HepG2 (cell line): ENCODE results near the gene ENO2. TPM values are rescaled to one million over a fixed set of nuclear protein-coding genes. Genes with fewer than 3 reads are reported as not detected.

Source experiments
- AGO2 ChIP-seq: fragments of 200-400 bp; formaldehyde crosslinking; optimal IDR thresholded peaks from 2 replicates; pipeline ENCODE3; 2017; ENCODE audit warnings: mild to moderate bottlenecking, low read depth, low read length, moderate library complexity
- ATF2 ChIP-seq: sonication (generic); formaldehyde crosslinking; IDR thresholded peaks from 2 replicates; pipeline ENCODE4 v1.4.0; 2020; ENCODE audit warnings: missing genetic modification reagents
- CSRNP2 ChIP-seq: sonication (generic); formaldehyde crosslinking; conservative IDR thresholded peaks from 2 replicates; pipeline ENCODE4 v1.8.0; 2022; ENCODE audit warnings: low read depth, missing genetic modification reagents
- EED ChIP-seq: sonication (generic); formaldehyde crosslinking; IDR thresholded peaks from 2 replicates; pipeline ENCODE4 v1.5.0; 2020; ENCODE audit warnings: mild to moderate bottlenecking, missing genetic modification reagents
- GLI4 ChIP-seq: sonication (generic); formaldehyde crosslinking; IDR thresholded peaks from 2 replicates; pipeline ENCODE4 v1.5.1; 2020; ENCODE audit warnings: missing genetic modification reagents, mild to moderate bottlenecking, moderate library complexity, borderline replicate concordance
- HDAC1 ChIP-seq: sonication (generic); formaldehyde crosslinking; IDR thresholded peaks from 2 replicates; pipeline ENCODE4 v1.5.1; 2020; ENCODE audit warnings: mild to moderate bottlenecking, missing genetic modification reagents
- HNRNPLL ChIP-seq: fragments of 200-400 bp; formaldehyde crosslinking; IDR thresholded peaks from 2 replicates; pipeline ENCODE4 v1.6.1; 2017; ENCODE audit warnings: mild to moderate bottlenecking, low read depth, low read length; ENCODE audit not compliant: poor library complexity, severe bottlenecking
- IRF2 ChIP-seq: IDR thresholded peaks from 2 replicates; pipeline ENCODE4 v1.6.1; 2018; ENCODE audit warnings: missing genetic modification reagents, missing compliant biosample characterization
- MXI1 ChIP-seq: IDR thresholded peaks from 3 replicates; pipeline ENCODE4 v1.6.1; 2012; ENCODE audit warnings: low read depth, low read length, inconsistent platforms, borderline replicate concordance
- NR2F2 ChIP-seq: IDR thresholded peaks from 2 replicates; pipeline ENCODE4 v1.6.1; 2012; ENCODE audit warnings: low read depth, inconsistent platforms, borderline replicate concordance
- PRDM4 ChIP-seq: sonication (generic); formaldehyde crosslinking; IDR thresholded peaks from 2 replicates; pipeline ENCODE4 v1.9.0; 2021; ENCODE audit warnings: missing genetic modification reagents, borderline replicate concordance
- RAD21 ChIP-seq: fragments of 450-650 bp; formaldehyde crosslinking; IDR thresholded peaks from 2 replicates; pipeline ENCODE4 v1.5.0; 2020; ENCODE audit warnings: mild to moderate bottlenecking
- RARG ChIP-seq: sonication (generic); formaldehyde crosslinking; IDR thresholded peaks from 2 replicates; pipeline ENCODE4 v1.4.0; 2020; ENCODE audit warnings: low read depth, mild to moderate bottlenecking, missing genetic modification reagents
- SALL1 ChIP-seq: sonication (generic); formaldehyde crosslinking; IDR thresholded peaks from 2 replicates; pipeline ENCODE4 v1.8.0; 2022; ENCODE audit warnings: mild to moderate bottlenecking, missing genetic modification reagents
- SIN3A ChIP-seq: IDR thresholded peaks from 2 replicates; pipeline ENCODE4 v1.6.1; 2011; ENCODE audit warnings: low read depth, mild to moderate bottlenecking, control low read depth, low read length, borderline replicate concordance
- TFDP1 ChIP-seq: IDR thresholded peaks from 2 replicates; pipeline ENCODE4 v1.6.1; 2016; ENCODE audit warnings: missing compliant biosample characterization, missing genetic modification reagents, borderline replicate concordance
- ZBTB3 ChIP-seq: sonication (generic); formaldehyde crosslinking; IDR thresholded peaks from 2 replicates; pipeline ENCODE4 v1.4.0; 2020; ENCODE audit warnings: low read depth, mild to moderate bottlenecking, moderate library complexity, missing genetic modification reagents, borderline replicate concordance
- ZNF276 ChIP-seq: sonication (generic); formaldehyde crosslinking; IDR thresholded peaks from 2 replicates; pipeline ENCODE4 v1.4.0; 2020; ENCODE audit warnings: mild to moderate bottlenecking, low read depth, missing genetic modification reagents
- ZNF543 ChIP-seq: sonication (generic); formaldehyde crosslinking; IDR thresholded peaks from 2 replicates; pipeline ENCODE4 v1.4.0; 2020; ENCODE audit warnings: mild to moderate bottlenecking, missing genetic modification reagents
- ZNF589 ChIP-seq: sonication (generic); formaldehyde crosslinking; conservative IDR thresholded peaks from 2 replicates; pipeline ENCODE4 v1.8.0; 2022; ENCODE audit warnings: mild to moderate bottlenecking, moderate library complexity, missing genetic modification reagents
- ZNF672 ChIP-seq: sonication (generic); formaldehyde crosslinking; IDR thresholded peaks from 2 replicates; pipeline ENCODE4 v1.8.1; 2022; ENCODE audit warnings: missing genetic modification reagents
- polyA plus RNA-seq, 8 experiments: library from polyadenylated mRNA; depleted of rRNA in 3 of 8; stranded (reverse) in 7 of 8; unstranded in 1 of 8; fragments of >200 nt; fragmentation: Illumina TruSeq in 4 of 8; extraction: Trizol in 4 of 8; gene quantifications; 2 replicates each; pipeline versions ENCODE4 v1.2.1 to v1.2.3, GENCODE V29; 2011 to 2016; ENCODE audit warnings: low read depth in 4 of 8, missing spikeins in 1 of 8, mixed read lengths in 1 of 8; ENCODE audit not compliant: insufficient read depth in 1 of 8
- total RNA-seq, 5 experiments: library from RNA; depleted of rRNA; stranded (reverse); fragments of >200 nt; fragmentation: Illumina TruSeq; extraction: Trizol; gene quantifications; 2 replicates each; pipeline ENCODE4 v1.2.3, GENCODE V29; 2016; ENCODE audit warnings: low read depth in 1 of 5

ENO2 gene
- total and polyA plus RNA-seq, 2 of the 13 experiments (the other 11 are each of a cell fraction or from before 2014, with no cell fraction given): 19.3 to 136 TPM

GRCh38 chr12:6927379-6928021 lies 13.1 kb downstream of the ENO2 start, which contains the start of gene ATN1 (continued):
- TF ChIP-seq TFDP1 (CRISPR knock-in tag) (0 out of 2 replicates have a peak, but pooled peaks have one; percentile 10), HDAC1 (peak; percentile 59; the same call in 1 of the 2 replicates), MXI1 (0 out of 3 replicates have a peak, but pooled peaks have one; percentile 30), RAD21 (CRISPR knock-in tag) (no peak), NR2F2 (no peak), SIN3A (no peak), RARG (no peak), ZNF276 (CRISPR knock-in tag) (no peak), EED (CRISPR knock-in tag) (no peak), GLI4 (no peak), PRDM4 (CRISPR knock-in tag) (no peak), ZBTB3 (CRISPR knock-in tag) (no peak), AGO2 (peak; percentile 58), ATF2 (CRISPR knock-in tag) (no peak), IRF2 (CRISPR knock-in tag) (no peak), ZNF589 (CRISPR knock-in tag) (0 out of 2 replicates have a peak, but pooled peaks have one; percentile 37), CSRNP2 (CRISPR knock-in tag) (no peak), SALL1 (CRISPR knock-in tag) (peak; percentile 41; the same call in 1 of the 2 replicates), ZNF672 (CRISPR knock-in tag) (no peak), HNRNPLL (peak; percentile 29), ZNF543 (CRISPR knock-in tag) (no peak)
